ENCODE data around the gene PAK6.

- TF ChIP-seq POLR2A (IDR thresholded peaks at IDR 0.05; ENCODE audit: low read depth, low read length) (no peak), SPI1 (IDR thresholded peaks at IDR 0.05; ENCODE audit: low read depth, low read length) (no peak), POLR2AphosphoS5 (IDR thresholded peaks at IDR 0.05; ENCODE audit: low read depth, low read length) (no peak), TAF1 (IDR thresholded peaks at IDR 0.05; ENCODE audit: low read depth, low read length) (no peak)
Observed at GRCh38 chr15:40293006-40293405, 54.1 kb downstream of the PAK6 start.

Data from GM12891 (cell line).